Smooth muscle cell (in vitro differentiated cells): Measurements from ENCODE around the gene NASP. TPM values are rescaled to one million over a fixed set of nuclear protein-coding genes. Genes with fewer than 3 reads are reported as not detected.

Experiments
- DNase-seq: peaks from one replicate; lab custom pipeline; 2025; ENCODE audit not compliant: unreplicated experiment; lab: John Stamatoyannopoulos, UW
- H2AFZ ChIP-seq: fragments of 200-600 bp; sonication (generic); 2 replicates; pipeline ENCODE4 v1.6.0; 2016; ENCODE audit warnings: antibody characterized with exemption, low read depth, mild to moderate bottlenecking
- H3F3A ChIP-seq: fragments of 200-600 bp; sonication (generic); 2 replicates; pipeline ENCODE4 v1.6.0; 2017; ENCODE audit warnings: antibody characterized with exemption, low read depth
- H3K27ac ChIP-seq: fragments of 200-600 bp; sonication (generic); 2 replicates; pipeline ENCODE4 v1.5.1; 2016; ENCODE audit warnings: low read depth, mild to moderate bottlenecking
- H3K27me3 ChIP-seq: fragments of 200-600 bp; sonication (generic); 2 replicates; pipeline ENCODE4 v1.6.1; 2016; ENCODE audit warnings: low read depth, mild to moderate bottlenecking
- H3K36me3 ChIP-seq: fragments of 200-600 bp; sonication (generic); 2 replicates; pipeline ENCODE4 v1.5.1; 2016; ENCODE audit warnings: low read depth
- H3K4me1 ChIP-seq: fragments of 200-600 bp; sonication (generic); 2 replicates; pipeline ENCODE4 v1.5.1; 2016; ENCODE audit warnings: low read depth
- H3K4me2 ChIP-seq: fragments of 200-600 bp; sonication (generic); 2 replicates; pipeline ENCODE4 v1.6.0; 2016; ENCODE audit warnings: mild to moderate bottlenecking
- H3K4me3 ChIP-seq: fragments of 200-600 bp; sonication (generic); 2 replicates; pipeline ENCODE4 v1.5.1; 2016; ENCODE audit warnings: mild to moderate bottlenecking
- H3K79me2 ChIP-seq: fragments of 200-600 bp; sonication (generic); 2 replicates; pipeline ENCODE4 v1.6.0; 2016; ENCODE audit warnings: low read depth, mild to moderate bottlenecking
- H3K9ac ChIP-seq: fragments of 200-600 bp; sonication (generic); 2 replicates; pipeline ENCODE4 v1.6.0; 2016; ENCODE audit warnings: low read depth
- H3K9me3 ChIP-seq: fragments of 200-600 bp; sonication (generic); replicated peaks from 2 replicates; pipeline ENCODE4 v1.5.1; 2016; ENCODE audit warnings: low read depth
- H4K20me1 ChIP-seq: fragments of 200-600 bp; sonication (generic); 2 replicates; pipeline ENCODE4 v1.6.0; 2016; ENCODE audit warnings: low read depth
- CTCF ChIP-seq: fragments of 200-600 bp; sonication (generic); IDR thresholded peaks from 2 replicates; pipeline ENCODE4 v1.5.1; 2017; ENCODE audit warnings: borderline replicate concordance, mild to moderate bottlenecking, antibody characterized with exemption; ENCODE audit not compliant: insufficient read depth, poor library complexity, severe bottlenecking
- WGBS: methylation state at CpG from one replicate; pipeline ENCODE4 v1.1.7; 2016; ENCODE audit warnings: low lambda C conversion rate; 5-methylcytosine and 5-hydroxymethylcytosine counted together
- polyA plus RNA-seq: library from polyadenylated mRNA; unstranded; fragments of >200 nt; fragmentation: Nextera tagmentation; extraction: Ambion mirVana; gene quantifications from 2 replicates; pipeline ENCODE4 v1.2.1, GENCODE V29; 2016
- total RNA-seq: library from RNA; depleted of rRNA; stranded (reverse); fragments of >200 nt; gene quantifications from 2 replicates; pipeline ENCODE4 v1.2.3, GENCODE V29; 2014

The NASP gene
- total and polyA plus RNA-seq, 2 experiments from 2014 or later: 44.9 to 83.0 TPM

GRCh38 chr1:45644661-45645060 lies 60.8 kb downstream of the NASP start:
- Histone ChIP-seq H3K4me1 (no peaks in the 10 kb centered on the region), H3K27ac (peak overlapping the region; percentile 23), H3K79me2 (peaks cover 12% of the 10 kb centered on the region)

GRCh38 chr1:45647248-45648021 lies 63.6 kb downstream of the NASP start:
- Histone ChIP-seq H3K4me3 (no peak overlapping the region), H3K4me1 (no peaks in the 10 kb centered on the region), H3K27ac (no peak overlapping the region), H3K9me3 (no peaks in the 10 kb centered on the region), H3F3A (no peaks in the 10 kb centered on the region), H3K36me3 (no peaks in the 10 kb centered on the region), H4K20me1 (peaks cover 40% of the 10 kb centered on the region), H3K4me2 (no peak overlapping the region), H2AFZ (no peak overlapping the region), H3K79me2 (peaks cover 23% of the 10 kb centered on the region), H3K9ac (no peak overlapping the region), H3K27me3 (no peaks in the 10 kb centered on the region)
- no peak for DNase-seq
- 76% methylated on average over 9 of the region's 9 CpGs for WGBS
- no peak for TF ChIP-seq CTCF

More at GRCh38 chr1:45644661-45645060, 60.8 kb downstream of the NASP start:
- DNase-seq: no peak
- Histone ChIP-seq H3K4me2 (no peak overlapping the region), H3K36me3 (no peaks in the 10 kb centered on the region), H3F3A (no peaks in the 10 kb centered on the region), H2AFZ (no peak overlapping the region), H4K20me1 (peaks cover 24% of the 10 kb centered on the region), H3K4me3 (no peak overlapping the region), H3K27me3 (no peaks in the 10 kb centered on the region), H3K9ac (no peak overlapping the region), H3K9me3 (no peaks in the 10 kb centered on the region)
- TF ChIP-seq CTCF: no peak
- WGBS: 96% methylated on average over 2 of the region's 2 CpGs

GRCh38 chr1:45654540-45655280 lies 70.9 kb downstream of the NASP start:
- Histone ChIP-seq H3K4me1 (no peaks in the 10 kb centered on the region), H3K27me3 (no peaks in the 10 kb centered on the region), H4K20me1 (peaks cover 63% of the 10 kb centered on the region), H3K36me3 (peaks cover 32% of the 10 kb centered on the region), H3K79me2 (peaks cover 43% of the 10 kb centered on the region), H3K9me3 (no peaks in the 10 kb centered on the region), H3K9ac (no peak overlapping the region), H3F3A (no peaks in the 10 kb centered on the region), H2AFZ (no peak overlapping the region), H3K4me2 (no peak overlapping the region), H3K27ac (no peak overlapping the region), H3K4me3 (no peak overlapping the region)
- TF ChIP-seq CTCF: no peak
- DNase-seq: no peak
- 97% methylated on average over 12 of the region's 12 CpGs for WGBS
